ENCODE results near the gene SPTBN2.

Gene SPTBN2

DNA sequence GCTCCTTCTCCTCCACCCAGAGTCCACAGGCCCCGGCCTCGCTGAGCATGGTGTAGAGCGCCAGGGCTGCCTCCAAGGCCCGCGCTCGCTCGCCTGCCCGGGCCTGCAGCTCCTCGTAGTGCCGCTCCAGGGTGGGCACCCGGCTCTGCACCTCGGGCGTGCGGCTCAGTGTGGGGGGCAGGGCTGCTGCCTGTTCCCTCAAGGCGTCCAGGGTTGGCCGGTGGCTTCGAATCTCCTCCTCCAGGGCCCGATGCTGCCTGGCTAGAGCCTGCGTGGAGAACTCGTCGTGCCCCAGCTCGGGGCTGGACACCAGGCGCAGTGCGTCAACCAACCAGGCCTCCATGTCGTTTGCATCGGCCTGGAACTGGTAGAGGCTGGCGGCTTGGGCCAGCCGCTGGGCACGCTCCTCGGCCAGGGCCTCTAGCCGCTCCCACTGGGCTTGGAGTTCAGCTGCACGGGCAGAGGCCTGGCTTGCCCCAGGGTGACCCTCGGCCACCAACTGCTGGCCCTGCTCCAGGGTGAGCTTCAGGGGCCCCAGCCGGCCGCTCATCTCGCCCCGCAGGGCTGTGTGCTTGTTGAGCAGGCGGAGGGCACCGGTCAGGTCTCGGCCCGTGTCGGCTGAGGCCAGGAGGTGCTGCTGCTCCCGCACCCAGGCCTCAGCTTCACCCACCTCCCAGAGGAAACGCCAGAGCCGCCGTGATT is 24.2 kb downstream of the SPTBN2 start:
- Histone ChIP-seq H4K20me1 (peaks cover 0 to 8% (median 0%) of the 10 kb centered on the region in 11 experiments; a peak in 2 of 22 replicates), H3K27ac (no peak overlapping the region), H3K27me3 (no peaks in the 10 kb centered on the region), H3K4me3 (no peak overlapping the region), H3K4me2 (no peak overlapping the region), H3K4me1 (peaks cover 0 to 2% (median 0%) of the 10 kb centered on the region in 10 experiments; a peak in 4 of 20 replicates), H3K9ac (peak overlapping the region in 1 of 11 experiments; percentile 3; a peak in 1 of 22 replicates), H3K36me3 (peaks cover under 1 to 97% (median 85%) of the 10 kb centered on the region in 11 experiments; a peak in 20 of 22 replicates), H3K9me3 (replicated peaks in 1 of 11) (peaks cover 0 to 5% (median 0%) of the 10 kb centered on the region in 11 experiments; a peak in 4 of 22 replicates)
- no peak for TF ChIP-seq Cebpa-rat (IDR thresholded peaks at IDR 0.05)

DNA sequence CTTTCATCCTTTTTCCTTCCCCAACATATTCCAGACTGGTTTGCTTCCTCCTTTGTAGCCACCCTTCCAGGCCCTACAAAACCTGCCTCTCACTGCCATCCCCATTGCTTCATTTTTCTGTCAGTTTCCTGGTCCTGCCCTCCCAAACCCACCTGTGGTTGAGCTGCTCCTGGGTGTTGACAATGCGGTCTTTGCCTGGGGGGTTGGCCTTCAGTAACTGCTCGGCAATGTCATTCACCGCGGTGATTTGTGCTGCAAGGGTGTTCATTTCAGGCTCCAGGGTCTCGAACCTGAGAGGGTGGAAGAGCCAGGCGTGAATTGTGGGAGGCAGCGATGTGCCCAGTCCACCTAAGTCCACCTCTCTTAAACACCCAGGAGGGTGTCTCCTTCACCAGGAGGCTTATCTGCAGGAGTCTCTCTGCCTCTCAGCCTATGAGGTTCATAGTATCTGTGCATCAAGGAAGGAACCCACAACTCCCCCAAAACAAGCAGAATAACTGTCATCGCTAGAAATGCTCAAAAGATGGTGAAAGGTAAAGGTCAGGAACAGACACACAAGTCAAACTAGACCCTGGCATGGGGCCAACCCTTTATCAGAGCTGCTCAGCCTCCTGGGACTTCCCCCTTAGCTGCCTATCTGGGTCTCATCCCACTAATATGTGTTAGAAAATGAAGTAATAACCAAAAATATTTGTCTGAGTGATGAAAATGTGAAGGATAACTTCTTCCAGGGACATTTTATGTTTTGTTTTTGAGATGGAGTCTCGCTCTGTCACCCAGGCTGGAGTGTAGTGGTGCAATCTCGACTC is 27.4 kb downstream of the SPTBN2 start:
- Histone ChIP-seq H3K4me1 (no peaks in the 10 kb centered on the region), H3K27me3 (no peaks in the 10 kb centered on the region), H3K4me2 (no peak overlapping the region), H3K27ac (no peak overlapping the region), H4K20me1 (peaks cover 0 to 12% (median 0%) of the 10 kb centered on the region in 11 experiments; a peak in 1 of 22 replicates), H3K4me3 (no peak overlapping the region), H3K9me3 (replicated peaks in 1 of 11) (peaks cover 0 to 10% (median 0%) of the 10 kb centered on the region in 11 experiments; a peak in 4 of 22 replicates), H3K36me3 (peaks cover 5 to 97% (median 87%) of the 10 kb centered on the region in 11 experiments; a peak in 20 of 22 replicates), H3K9ac (no peak overlapping the region)
- no peak for TF ChIP-seq Cebpa-rat (IDR thresholded peaks at IDR 0.05)

DNA sequence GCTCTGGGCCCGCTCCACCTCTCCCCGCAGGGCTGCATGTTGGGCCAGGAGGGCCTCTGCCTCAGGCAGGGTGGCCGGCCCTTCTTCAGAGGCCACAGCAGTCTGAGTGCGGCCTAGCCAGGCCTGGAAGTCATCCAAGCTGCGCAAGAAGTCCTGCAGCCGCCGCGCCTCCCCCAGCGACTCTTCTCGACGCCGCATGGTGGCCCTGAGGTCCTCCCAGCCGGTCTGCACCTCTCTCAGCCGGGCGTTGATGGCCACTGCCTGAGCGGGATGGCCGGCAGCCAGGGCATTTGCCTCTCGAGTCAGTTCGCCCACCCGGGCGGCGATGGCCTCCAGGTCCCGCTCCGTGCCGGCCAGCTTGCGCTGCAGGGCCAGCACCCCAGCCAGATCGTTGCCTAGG is 28.3 kb downstream of the SPTBN2 start:
- Histone ChIP-seq H3K27ac (no peak overlapping the region), H4K20me1 (peaks cover 0 to 12% (median 0%) of the 10 kb centered on the region in 11 experiments; a peak in 1 of 22 replicates), H3K4me3 (no peak overlapping the region), H3K27me3 (no peaks in the 10 kb centered on the region), H3K4me1 (no peaks in the 10 kb centered on the region), H3K36me3 (peaks cover 5 to 98% (median 91%) of the 10 kb centered on the region in 11 experiments; a peak in 20 of 22 replicates), H3K9me3 (replicated peaks in 1 of 11) (peaks cover 0 to 10% (median 0%) of the 10 kb centered on the region in 11 experiments; a peak in 4 of 22 replicates), H3K9ac (no peak overlapping the region), H3K4me2 (no peak overlapping the region)
- no peak for TF ChIP-seq Cebpa-rat (IDR thresholded peaks at IDR 0.05)

DNA sequence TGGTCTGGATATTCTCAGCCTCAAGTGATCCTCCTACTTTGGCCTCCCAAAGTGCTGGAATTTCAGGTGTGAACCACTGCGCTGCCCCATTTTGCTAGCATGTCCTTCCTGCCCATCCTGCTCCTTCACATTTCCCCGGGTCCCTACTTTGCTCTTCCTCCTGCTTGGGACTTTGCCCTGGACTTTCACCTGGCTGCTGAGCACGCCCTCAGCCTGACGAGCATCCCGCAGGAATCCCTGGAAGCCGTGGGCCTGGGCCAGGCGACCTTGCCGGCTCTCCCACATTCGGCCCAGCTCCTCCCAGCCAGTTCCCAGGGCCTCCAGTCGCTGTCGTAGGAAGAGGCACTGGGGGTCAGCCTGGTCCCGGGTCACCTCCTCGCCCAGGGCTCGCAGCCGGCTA is 28.7 kb downstream of the SPTBN2 start:
- Histone ChIP-seq H3K4me1 (no peaks in the 10 kb centered on the region), H3K27me3 (no peaks in the 10 kb centered on the region), H4K20me1 (peaks cover 0 to 12% (median 0%) of the 10 kb centered on the region in 11 experiments; a peak in 1 of 22 replicates), H3K4me3 (no peak overlapping the region), H3K4me2 (no peak overlapping the region), H3K27ac (no peak overlapping the region), H3K36me3 (peaks cover 5 to 98% (median 91%) of the 10 kb centered on the region in 11 experiments; a peak in 20 of 22 replicates), H3K9ac (no peak overlapping the region), H3K9me3 (replicated peaks in 1 of 11) (peaks cover 0 to 10% (median 0%) of the 10 kb centered on the region in 11 experiments; a peak in 4 of 22 replicates)
- no peak for TF ChIP-seq Cebpa-rat (IDR thresholded peaks at IDR 0.05)

DNA sequence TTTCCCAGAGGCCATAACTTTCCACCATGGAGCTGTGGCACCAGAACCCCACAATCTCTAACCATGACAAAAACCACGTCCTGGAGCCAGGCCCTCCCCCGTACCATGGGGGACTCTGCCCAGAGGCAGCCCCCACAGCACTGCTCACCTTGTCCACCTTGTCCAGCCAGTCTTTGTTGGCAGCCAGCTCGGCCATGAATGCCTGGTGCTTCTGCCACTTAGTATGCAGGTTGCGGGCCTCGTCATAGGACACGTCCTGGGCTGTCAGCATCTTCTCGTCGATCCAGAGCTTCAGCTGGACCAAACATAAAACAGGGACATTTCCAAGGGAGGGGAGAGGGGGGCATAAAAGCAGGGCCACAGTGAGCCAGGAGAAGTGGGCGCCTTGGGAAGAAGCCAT is 30.5 kb downstream of the SPTBN2 start:
- Histone ChIP-seq H3K27ac (no peak overlapping the region), H3K4me1 (no peaks in the 10 kb centered on the region), H4K20me1 (peaks cover 0 to 14% (median 0%) of the 10 kb centered on the region in 11 experiments; a peak in 2 of 22 replicates), H3K9me3 (replicated peaks in 1 of 11) (peaks cover 0 to 10% (median 0%) of the 10 kb centered on the region in 11 experiments; a peak in 4 of 22 replicates), H3K4me2 (no peak overlapping the region), H3K9ac (no peak overlapping the region), H3K36me3 (peaks cover 5 to 97% (median 91%) of the 10 kb centered on the region in 11 experiments; a peak in 20 of 22 replicates), H3K4me3 (no peak overlapping the region), H3K27me3 (no peaks in the 10 kb centered on the region)
- TF ChIP-seq Cebpa-rat (IDR thresholded peaks at IDR 0.05) = no peak

GRCh38 chr11:66697988-66698387 is 31.0 kb downstream of the SPTBN2 start:
- peaks cover 0 to 10% (median 0%) of the 10 kb centered on the region in 11 experiments; a peak in 4 of 22 replicates for H3K9me3 ChIP-seq (replicated peaks in 1 of 11)
- H3K4me2 ChIP-seq = no peak overlapping the region
- H3K4me1 ChIP-seq = no peaks in the 10 kb centered on the region
- H3K9ac ChIP-seq = no peak overlapping the region
- no peak overlapping the region for H3K4me3 ChIP-seq
- no peak for TF ChIP-seq Cebpa-rat (IDR thresholded peaks at IDR 0.05)
- peaks cover 0 to 14% (median 0%) of the 10 kb centered on the region in 11 experiments; a peak in 2 of 22 replicates for H4K20me1 ChIP-seq
- H3K36me3 ChIP-seq = peaks cover 5 to 97% (median 90%) of the 10 kb centered on the region in 11 experiments; a peak in 20 of 22 replicates
- no peaks in the 10 kb centered on the region for H3K27me3 ChIP-seq
- H3K27ac ChIP-seq = no peak overlapping the region

DNA sequence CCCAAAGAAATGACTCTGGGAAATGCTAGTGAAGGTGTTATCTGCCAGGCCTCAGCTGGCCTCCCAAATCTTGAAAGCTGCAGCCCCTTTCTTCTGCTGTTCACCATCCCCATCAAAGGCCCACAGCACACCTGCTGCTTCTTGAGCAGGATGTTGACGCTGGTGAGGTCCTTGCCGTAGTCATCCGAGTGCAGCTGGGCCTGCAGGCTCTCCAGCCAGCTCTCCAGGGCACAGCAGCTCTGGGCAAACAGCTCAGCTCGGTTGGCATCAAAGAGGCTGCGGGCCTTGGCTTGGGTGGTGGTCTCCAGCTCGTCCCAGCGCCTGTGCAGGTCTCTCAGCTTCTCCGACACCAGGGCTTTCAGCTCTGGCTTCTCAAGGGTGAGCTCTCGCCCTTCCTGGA is 32.9 kb downstream of the SPTBN2 start:
- Histone ChIP-seq H3K9ac (no peak overlapping the region; a peak in 1 of 22 replicates), H3K36me3 (peaks cover 5 to 98% (median 94%) of the 10 kb centered on the region in 11 experiments; a peak in 20 of 22 replicates), H3K4me2 (no peak overlapping the region), H3K4me3 (no peak overlapping the region), H4K20me1 (peaks cover 0 to 16% (median 0%) of the 10 kb centered on the region in 11 experiments; a peak in 2 of 22 replicates), H3K4me1 (no peaks in the 10 kb centered on the region), H3K9me3 (replicated peaks in 1 of 11) (peaks cover 0 to 10% (median 0%) of the 10 kb centered on the region in 11 experiments; a peak in 4 of 22 replicates), H3K27ac (no peak overlapping the region), H3K27me3 (no peaks in the 10 kb centered on the region)
- no peak for TF ChIP-seq Cebpa-rat (IDR thresholded peaks at IDR 0.05)

DNA sequence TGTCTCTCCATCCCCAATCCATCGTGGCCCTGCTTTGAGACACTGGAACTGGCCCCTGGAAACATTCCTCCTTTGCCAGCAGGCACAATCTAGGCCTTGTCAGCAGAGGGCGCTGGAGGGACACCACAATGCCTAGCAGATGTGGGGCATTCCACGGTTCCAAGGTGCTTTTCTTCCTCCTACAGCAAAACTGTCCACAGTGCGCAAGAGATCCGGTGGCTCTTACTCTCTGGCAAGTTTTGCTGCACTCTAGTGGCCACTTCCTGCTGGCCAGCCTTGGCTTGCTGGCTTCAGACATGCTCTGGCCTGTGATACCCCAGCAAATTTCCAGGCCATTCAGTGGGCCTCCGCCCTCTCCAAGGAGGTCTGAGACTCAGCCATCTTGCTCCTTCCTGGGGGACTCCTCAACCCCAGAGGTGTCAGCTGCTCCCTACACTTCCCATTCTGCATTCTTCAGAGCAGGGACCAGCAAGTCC is 34.2 kb downstream of the SPTBN2 start:
- Histone ChIP-seq H3K27me3 (no peaks in the 10 kb centered on the region), H4K20me1 (peaks cover 0 to 18% (median 0%) of the 10 kb centered on the region in 11 experiments; a peak in 2 of 22 replicates), H3K4me1 (no peaks in the 10 kb centered on the region), H3K9ac (no peak overlapping the region; a peak in 1 of 22 replicates), H3K27ac (no peak overlapping the region), H3K9me3 (replicated peaks in 1 of 11) (peaks cover 0 to 4% (median 0%) of the 10 kb centered on the region in 11 experiments; a peak in 2 of 22 replicates), H3K36me3 (peaks cover 4 to 98% (median 93%) of the 10 kb centered on the region in 11 experiments; a peak in 18 of 22 replicates), H3K4me2 (no peak overlapping the region), H3K4me3 (no peak overlapping the region)
- no peak for TF ChIP-seq Cebpa-rat (IDR thresholded peaks at IDR 0.05)
